GM19463 (cell line): ENCODE data around the gene DEFB108B.
"Not testable (repeated sequence)": the region's sequence is repeated elsewhere in the genome, so short reads cannot be mapped to it uniquely, and the experiment has no call there.

ENCODE experiments used
- ATAC-seq: cut with Tn5 transposase; IDR thresholded peaks from one replicate; pipeline ENCODE4 v1.9.1; 2021; ENCODE audit warnings: mild to moderate bottlenecking, moderate library complexity; ENCODE audit not compliant: unreplicated experiment

The DEFB108B gene, protein sequence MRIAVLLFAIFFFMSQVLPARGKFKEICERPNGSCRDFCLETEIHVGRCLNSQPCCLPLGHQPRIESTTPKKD

DNA sequence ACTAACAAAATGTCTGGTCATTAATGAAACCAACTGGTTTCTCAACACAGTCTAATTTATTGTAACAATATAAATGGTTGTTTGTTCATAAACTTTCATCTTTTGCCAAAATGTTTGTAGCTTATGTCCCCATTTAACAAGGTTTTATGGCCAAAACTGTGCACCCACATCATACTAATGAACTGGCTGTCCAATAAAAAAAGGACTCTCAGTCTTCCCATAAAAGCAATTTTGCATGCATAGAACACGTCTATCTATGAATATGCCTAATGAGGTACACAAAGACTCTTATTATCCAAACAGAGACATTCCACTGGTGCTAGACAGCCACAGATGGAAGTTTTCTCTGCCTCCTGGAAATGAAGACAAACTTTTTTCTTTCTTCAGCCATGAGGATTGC is at the start of gene DEFB108B:
DEFB108B (plus strand) TSS at position 390 of the 400 bp plus-strand sequence; CDS start at position 390, 0 bp downstream.
- ATAC-seq: not testable (repeated sequence)

DNA sequence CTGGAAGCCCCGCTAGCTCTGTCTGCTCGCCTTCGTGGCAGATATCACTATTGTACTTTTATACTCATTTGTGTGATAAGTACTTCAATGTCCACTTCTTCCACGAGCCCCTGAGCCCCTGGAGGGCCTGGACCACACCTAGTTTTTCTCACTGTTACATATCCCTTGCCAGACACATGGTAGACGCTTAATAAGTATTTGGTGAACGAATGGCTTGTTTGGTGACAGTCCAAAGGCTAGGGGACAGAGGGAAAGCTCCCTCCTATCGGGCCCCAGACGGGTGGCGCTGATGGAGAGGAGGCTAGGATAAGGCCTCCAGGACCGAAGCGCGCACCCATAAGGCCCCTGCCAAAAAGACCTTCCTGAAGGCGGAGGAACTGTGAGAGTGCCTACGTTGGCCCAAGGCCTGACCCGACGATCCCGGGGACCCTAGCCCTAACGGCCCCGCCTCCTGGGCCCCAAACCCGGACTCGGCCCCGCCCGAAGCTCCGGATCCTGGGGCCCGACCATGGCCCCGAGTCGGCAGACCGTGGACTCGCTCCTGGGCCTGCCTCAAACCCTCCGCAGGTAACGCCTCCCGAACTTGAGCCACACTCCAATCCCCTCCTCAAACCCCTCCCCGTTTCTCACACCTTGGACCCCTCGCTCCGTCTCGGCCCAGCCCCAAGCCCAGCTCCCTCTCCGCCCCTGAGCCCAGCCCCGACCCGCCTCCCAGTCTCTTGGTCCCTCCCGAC is 46.7 kb upstream of the DEFB108B start:
- peak; percentile 44 for ATAC-seq

DNA sequence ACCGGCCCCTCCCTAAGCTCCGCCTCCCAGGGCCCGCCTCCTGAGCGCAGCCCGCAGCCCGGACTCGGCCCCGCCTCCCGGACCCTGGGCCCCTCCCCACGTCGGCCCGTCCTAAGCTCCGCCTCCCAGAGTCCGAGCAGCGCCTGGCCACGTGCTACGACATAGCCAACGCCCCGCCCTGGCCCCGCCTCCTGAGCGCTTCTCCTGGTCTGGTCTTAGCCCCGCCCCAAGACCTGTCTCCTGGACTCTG is 46.2 kb upstream of the DEFB108B start:
- peak; percentile 91 for ATAC-seq

DNA sequence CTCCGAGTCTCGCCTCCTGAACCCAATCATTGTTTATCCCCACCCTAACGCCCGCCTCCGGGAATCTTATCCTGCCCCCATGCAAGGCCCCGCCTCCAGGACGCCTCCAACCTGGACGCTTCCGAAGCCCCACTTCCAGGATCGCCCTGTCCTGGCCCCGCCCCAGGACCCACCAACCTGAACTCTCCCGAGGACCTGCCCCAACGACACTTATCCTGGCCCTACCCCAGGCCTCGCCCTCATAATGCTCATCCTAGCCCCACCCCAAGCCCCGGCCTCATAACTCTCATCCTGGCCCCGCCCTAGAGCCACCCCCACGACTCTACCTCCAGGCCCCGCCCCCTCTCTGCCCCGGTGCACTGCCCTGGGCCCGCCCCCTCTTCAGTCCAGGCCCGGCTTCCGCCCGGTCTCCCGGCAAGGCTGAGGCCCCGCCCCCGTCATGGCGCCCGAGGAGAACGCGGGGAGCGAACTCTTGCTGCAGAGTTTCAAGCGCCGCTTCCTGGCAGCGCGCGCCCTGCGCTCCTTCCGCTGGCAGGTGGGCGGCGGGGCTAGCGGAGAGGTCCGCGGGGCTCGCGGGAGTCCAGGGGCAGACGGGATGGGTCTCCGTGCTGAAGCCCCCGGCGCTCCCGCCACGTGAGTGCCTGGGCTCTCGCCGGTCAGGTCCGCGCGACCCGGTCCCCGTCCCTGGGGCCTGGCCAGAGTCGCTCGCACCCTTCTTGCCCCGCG is 45.7 kb upstream of the DEFB108B start:
- ATAC-seq: peak; percentile 73

DNA sequence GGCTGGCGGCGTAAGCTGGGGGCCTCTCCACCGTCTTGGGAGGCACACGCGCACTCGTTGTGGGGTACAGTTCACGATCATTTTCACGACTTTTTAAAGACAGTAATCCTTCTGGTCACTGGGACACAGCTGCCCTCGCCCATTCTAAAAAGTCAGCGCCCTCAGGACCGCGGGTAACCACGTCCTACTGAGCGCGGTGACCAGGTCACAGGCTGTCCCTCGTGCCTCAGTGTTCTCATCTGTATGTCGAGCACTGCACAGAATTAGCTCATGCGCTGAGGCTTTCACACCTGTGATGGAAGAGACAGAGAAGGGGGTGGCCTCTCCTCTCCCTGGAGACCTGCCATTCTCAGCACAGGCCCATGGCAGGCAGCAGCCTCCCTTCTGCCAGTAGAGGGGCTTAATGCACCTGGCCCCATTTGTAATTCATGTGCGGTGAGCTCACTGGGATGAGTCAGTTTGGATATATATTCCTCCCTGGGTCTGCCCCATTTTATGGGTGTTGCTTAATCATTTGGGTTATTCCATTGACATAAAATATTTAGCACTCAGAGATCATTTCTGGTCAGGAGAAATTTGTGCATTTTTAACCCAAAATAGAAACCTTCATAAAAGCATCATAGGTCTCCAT is 45.1 kb upstream of the DEFB108B start:
- ATAC-seq: not testable (repeated sequence)

DNA sequence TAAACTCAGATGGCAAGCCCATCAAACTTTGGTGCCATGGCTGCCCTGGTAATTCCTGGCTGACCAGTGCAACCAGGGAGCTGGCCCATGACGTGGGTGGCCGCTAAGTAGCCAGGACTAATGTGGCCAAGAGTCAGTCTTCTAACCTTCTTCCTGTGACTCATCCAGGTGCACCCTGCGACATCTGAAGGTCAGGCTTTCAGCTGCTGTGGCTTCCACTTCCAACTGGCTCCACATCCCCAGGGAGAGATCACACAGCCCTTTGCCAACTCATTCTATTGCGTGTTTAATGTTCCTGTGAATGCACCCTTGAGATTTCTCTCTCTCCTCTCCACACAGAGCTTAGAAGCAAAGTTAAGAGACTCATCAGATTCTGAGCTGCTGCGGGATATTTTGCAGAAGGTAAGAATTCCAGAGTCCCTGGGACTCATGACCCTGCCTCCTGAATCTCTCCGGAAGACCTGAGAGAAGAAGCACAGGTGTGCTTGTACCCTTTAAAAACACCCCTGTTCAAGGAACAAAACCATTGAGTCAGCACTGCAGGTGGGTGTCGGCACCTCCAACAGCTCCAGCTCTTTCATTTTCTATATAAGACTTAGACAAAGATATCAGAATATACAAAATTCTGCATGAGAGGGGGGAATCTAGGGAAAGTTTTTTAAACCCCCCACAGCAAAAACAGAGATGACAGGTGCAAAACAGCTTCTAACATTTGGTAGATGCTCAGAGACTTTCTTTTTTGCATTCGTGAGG is 43.4 kb upstream of the DEFB108B start:
- ATAC-seq: not testable (repeated sequence)

DNA sequence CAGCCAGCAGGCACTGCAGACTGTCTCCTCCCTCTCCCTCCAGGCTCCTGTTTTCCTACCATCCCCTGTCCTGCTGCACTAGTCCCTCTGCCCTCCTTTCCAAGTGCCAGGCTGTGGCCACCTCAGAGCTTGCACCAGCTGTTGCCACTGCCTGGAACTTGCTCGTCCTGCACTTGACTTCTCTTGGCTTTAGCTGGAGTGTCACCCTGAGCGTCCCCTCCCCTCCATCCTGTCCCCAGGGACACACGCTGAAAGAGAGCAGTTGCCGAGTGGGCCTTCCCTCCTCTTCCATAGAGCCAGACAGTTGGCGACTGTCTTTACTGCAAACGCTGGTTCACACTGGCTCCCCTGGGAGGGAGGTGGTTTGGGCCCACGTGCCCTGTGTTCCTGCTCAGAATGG is 41.9 kb upstream of the DEFB108B start:
- ATAC-seq: not testable (repeated sequence)

DNA sequence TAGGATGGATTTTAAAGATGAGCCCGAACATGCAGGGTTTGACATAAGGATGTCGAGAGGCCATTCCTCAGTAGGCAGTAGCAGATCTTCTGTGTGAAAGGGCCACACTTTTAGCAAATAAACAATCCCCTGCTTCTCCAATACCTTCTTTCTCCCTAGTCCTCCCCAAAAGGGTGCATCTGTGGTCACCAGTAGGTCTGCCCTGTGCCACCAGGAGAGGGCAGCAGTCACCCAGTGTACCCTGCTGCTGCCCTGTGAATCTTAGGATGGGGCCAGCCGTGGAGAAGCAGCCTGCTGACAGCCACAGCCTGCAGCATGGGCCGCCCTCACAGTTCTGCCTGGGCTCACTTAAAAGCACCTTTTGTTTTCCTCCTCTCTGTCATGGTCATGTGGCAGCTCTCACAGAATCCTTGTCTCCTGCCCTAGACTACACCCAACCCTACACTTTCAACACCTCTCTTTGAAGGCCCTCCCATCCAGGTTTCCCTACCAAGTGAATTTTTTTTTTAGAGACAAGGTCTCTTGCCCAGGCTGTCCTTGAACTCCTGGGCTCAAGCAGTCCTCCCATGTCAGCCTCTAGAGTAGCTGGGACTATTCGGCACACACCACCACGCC is 40.3 kb upstream of the DEFB108B start:
- not testable (repeated sequence) for ATAC-seq

DNA sequence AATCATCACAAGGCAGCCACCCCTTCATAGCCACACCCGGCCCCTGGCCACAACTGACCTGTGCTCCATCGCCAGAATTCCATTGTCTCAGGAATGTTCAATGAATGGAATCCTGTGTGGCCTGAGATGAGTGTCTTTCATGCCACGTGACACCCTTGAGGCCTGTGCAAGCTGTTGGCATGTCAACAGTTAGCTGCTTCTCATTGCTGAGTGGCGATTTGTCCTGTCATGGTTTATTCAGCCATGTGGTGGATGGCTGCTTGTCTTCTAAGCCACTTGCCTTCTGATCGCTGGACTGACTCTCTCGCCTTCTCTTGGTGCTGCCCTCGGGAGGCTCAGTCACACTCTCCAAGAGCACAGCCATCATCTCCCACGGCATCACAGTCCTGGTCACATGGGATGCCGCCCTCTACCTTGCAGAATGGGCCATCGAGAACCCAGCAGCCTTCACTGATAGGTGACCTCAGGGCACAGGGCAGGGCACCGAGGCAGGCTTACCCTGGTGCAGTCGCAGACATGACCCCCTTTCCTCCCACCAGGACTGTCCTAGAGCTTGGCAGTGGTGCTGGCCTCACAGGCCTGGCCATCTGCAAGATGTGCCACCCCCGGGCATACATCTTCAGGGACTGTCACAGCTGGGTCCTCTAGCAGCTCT is 38.5 kb upstream of the DEFB108B start:
- not testable (repeated sequence) for ATAC-seq

DNA sequence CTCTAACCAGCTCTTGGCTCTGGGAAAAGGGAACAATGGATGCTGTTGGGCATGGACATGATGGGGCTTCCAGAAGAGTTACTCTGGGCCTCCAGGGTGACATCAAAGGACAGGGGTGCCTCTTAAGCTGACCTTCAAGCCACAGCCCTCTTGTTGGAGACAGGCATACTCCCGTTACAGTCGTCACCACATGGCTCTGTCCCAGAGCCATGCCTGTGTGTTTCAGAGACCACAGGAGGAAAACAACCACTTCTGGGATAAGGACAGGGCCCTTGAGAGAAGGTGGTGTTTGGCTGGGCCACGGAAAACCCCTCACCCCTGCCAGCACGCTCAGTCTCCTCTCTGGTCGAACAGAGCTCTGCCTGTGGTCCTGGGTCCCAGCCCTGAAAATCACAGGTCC is 37.8 kb upstream of the DEFB108B start:
- ATAC-seq: not testable (repeated sequence)

DNA sequence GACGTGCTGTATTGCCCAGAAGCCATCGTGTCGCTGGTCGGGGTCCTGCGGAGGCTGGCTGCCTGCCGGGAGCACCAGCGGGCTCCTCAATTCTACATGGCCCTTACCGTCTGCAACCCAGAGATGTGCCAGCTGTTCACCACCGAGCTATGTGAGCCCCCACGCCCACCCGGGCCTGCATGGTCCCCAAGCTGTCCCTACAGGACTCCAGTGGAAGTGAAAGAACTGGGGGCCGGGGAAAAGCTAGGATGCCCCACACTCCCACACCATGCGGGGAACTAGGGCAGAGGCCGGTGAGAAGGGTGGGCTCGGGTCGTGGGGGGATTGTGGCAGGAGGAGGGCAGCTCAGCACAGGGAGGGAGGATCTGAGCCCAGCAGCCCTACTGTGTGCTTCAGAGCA is 37.0 kb upstream of the DEFB108B start:
- ATAC-seq: not testable (repeated sequence)

DNA sequence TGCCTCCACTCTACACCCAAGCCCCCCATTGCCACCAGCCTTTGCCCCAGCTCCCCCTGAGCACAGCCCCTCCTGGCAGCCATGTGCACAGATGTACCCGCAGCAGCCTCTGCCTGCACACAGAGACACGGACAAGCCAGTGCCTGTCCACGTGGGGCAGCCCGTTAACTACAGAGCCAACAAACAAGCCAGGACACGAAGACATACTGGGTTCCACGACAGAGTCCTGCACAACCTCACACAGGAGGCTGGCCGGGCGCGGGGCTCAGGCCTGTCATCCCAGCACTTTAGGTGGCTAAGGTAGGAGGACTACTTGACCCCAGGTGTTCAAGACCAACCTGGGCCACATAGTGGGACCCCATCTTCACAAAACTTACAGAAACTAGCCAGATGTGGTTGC is 36.2 kb upstream of the DEFB108B start:
- not testable (repeated sequence) for ATAC-seq

DNA sequence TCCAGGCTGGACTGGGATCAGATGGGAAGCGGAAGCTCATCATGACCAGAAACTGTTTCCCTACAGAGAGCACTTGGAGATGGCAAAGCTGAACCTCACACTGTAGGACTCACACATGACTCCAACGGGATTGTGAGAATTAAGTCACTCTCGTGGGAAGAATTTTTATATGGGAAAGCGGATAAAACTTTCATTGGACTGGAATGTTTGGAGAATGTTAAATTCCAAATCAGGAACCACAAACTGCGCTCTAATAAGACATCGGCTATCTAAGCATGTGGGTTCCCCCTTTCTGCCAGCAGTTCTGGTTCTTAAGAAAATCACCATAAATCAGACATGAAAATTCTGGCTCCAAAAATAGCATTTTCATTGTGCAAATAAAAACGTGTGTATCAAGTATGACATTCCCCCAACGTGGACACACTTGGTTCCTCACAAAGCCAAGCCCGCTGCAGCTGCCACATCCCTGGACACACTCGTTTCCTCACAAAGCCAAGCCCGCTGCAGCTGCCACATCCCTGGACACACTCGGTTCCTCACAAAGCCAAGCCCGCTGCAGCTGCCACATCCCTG is 33.4 kb upstream of the DEFB108B start:
- ATAC-seq: not testable (repeated sequence)

DNA sequence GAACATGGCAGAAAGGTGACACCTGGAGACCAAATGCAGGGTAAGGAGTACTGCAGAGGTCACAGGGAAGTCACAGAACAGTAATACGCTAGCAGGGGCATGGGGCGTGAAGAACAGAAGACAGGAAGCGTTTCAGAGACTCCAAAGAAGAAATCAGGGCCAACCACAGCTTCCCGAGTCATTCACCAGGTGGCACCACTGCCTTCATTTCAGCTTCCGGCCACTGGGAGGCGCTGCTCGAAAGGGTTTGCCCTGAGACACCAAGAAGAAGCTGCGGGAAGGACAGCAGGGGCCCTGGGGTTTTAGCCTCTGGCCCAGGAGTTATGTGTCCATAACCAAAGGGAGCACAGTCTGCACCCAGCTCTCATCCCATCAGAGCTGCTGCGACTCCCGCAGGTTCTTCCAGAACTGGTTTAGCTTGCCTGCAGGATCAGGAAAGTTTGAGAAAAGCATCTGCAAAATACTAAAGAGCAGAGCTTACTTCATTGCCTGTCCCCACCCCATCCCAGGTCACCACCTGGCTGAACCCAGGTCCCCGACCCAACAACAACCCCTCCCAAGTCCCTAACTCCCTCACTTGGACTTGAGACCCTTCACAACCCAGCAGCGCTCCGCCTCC is 32.6 kb upstream of the DEFB108B start:
- not testable (repeated sequence) for ATAC-seq

DNA sequence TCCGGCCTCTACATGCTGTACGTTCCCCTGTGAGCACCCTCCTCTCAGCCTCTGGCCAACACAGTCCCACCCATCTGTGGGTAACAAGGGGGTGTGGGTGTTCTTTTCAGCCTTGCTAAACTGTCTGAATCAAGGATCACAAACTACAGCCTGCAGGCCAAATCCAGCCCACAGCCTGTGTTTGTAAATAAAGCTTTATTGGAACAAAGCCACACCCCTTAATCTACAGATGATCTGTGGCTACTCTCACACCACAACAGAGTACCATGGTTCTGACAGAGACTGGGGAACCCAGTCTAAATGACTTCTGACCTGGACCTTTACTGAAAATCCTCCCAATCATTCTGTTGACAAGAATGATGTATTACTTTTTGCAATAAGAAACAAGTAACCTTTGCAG is 32.0 kb upstream of the DEFB108B start:
- not testable (repeated sequence) for ATAC-seq

DNA sequence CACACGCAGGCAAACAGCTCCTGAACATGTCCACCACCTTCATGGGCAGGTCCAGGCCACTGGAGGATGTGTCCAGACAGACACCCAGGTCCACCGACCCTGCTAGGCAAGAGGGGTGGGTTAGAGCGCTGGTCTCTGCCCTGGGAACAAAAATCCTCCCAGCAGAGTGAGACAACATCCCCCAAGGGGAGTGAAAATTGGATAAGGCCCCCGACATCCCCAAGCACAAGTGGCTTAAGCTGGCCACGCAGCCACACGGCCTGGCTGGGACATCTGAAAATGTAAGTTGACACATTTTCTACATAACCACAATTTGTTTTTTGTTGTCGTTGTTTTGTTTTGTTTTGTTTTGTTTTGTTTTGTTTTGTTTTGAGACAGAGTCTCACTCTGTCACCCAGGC is 30.1 kb upstream of the DEFB108B start:
- ATAC-seq: not testable (repeated sequence)

DNA sequence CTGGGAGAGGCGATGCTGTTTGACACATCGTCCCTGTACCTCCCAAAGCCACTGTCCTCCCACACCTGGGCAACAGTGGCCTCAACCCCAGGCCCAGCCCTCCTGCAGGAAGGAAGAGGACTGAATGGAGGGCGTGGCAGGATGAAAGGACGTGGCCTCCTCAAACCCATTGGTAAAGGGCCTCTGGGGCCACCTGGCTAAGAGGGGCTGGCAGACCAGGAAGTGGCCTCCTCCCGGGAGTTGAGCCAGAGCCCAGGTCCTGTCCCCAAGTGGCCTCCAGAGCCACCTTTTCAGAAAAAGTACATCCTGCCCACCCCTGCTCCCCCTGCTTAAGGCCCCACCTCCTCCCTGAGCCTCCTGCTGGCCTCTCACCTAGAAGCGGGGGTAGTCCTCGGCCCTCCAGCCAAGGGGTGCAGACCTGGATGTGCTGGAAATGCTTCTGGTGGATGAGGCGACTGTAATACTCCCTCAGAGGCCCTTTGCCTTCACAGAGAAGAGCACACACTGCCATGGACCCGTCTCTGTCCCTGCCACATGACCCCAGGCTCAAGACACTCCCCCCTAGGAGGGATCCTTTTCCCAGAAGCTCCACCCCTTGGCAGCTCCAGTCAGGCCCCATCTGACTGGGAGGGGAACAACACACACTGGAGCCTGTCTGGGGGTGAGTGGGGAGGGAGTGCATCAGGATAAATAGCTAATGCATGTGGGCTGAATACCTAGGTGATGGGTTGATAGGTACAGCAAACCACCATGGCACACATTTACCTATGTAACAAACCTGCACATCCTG is 28.6 kb upstream of the DEFB108B start:
- not testable (repeated sequence) for ATAC-seq

DNA sequence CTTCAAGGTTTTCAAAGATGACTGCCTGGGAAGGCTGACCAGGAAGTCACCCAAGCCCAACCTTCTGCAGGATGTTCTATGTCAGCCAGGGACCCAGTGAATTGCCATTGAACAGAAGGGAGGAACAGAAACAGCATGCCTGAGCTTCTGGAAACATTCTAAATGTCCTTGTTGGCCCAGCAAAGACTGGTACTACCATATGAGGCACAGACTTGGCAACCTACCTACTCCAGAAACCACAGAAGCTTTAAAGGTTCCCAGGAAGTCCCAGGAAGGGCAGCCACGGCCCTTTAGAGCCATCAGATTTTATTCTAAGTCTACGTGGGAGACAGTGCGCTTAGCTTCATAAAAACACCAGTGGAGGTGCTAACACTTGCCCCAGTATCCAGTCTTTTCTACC is 20.5 kb upstream of the DEFB108B start:
- not testable (repeated sequence) for ATAC-seq
